T-cell (primary cell): Measurements from ENCODE around the gene CARD19. TPM values are rescaled to one million over a fixed set of nuclear protein-coding genes. Genes with fewer than 3 reads are reported as not detected.
A peak's percentile ranks its signal among the peaks of the same experiment; 100 is the strongest.

Experiments used
- ATAC-seq, 4 experiments: fragments of 200-7000 bp in 3 of 4; fragments of 150-1000 bp in 1 of 4; cut with Tn5 transposase; replicated peaks in 1 of 4; 1 replicate in 3 of 4; 2 replicates in 1 of 4; pipeline ENCODE4 v1.10.0; 2021; ENCODE audit warnings: moderate library complexity in 3 of 4, mild to moderate bottlenecking in 2 of 4, moderate number of reproducible peaks in 1 of 4
- CTCF ChIA-PET, 2 donors: fragments of 300-600 bp; sonication (Branson Sonifier 250); formaldehyde crosslinking; loops; one replicate each; lab custom pipeline; 2022; ENCODE audit warnings: antibody characterized with exemption in 2 of 2; lab: Charles Lee
- POLR2A ChIA-PET, 2 donors: fragments of 300-600 bp; sonication (Branson Sonifier 250); formaldehyde crosslinking; loops; one replicate each; lab custom pipeline; 2022; ENCODE audit warnings: antibody characterized with exemption in 2 of 2; lab: Charles Lee
- DNase-seq, 35 experiments: peaks; one replicate each; pipeline versions ENCODE4 v3.0.0 to v3.0.0-alpha.2; 2013 to 2023
- H3K27ac ChIP-seq: one replicate; pipeline ENCODE4 v1.5.1; 2013; ENCODE audit warnings: low read length
- H3K27me3 ChIP-seq, 2 experiments: replicated peaks in 1 of 2; 1 replicate in 1 of 2; 2 replicates in 1 of 2; pipeline versions ENCODE4 v1.6.1 to v1.7.0; 2013; ENCODE audit warnings: low read length in 1 of 2, mixed read lengths in 1 of 2; ENCODE audit not compliant: control insufficient read depth in 2 of 2, insufficient read depth in 2 of 2; ENCODE audit errors: extremely low read depth in 1 of 2
- H3K36me3 ChIP-seq, 2 donors: 1 replicate in 1 of 2; 2 replicates in 1 of 2; pipeline versions ENCODE4 v1.6.1 to v1.7.0; 2013; ENCODE audit warnings: low read length in 1 of 2; ENCODE audit not compliant: control insufficient read depth in 2 of 2, insufficient read depth in 1 of 2; ENCODE audit errors: extremely low read depth in 1 of 2
- H3K4me1 ChIP-seq, 2 experiments: 1 replicate in 1 of 2; 2 replicates in 1 of 2; pipeline versions ENCODE4 v1.6.1 to v1.7.0; 2013; ENCODE audit warnings: low read length in 2 of 2, mixed read lengths in 1 of 2; ENCODE audit not compliant: insufficient read depth in 2 of 2, control insufficient read depth in 1 of 2; ENCODE audit errors: extremely low read depth in 1 of 2
- H3K4me3 ChIP-seq, 2 donors: 1 replicate in 1 of 2; 2 replicates in 1 of 2; pipeline versions ENCODE4 v1.5.1 to v1.7.0; 2013; ENCODE audit warnings: mild to moderate bottlenecking in 2 of 2, low read length in 1 of 2, moderate library complexity in 1 of 2; ENCODE audit not compliant: control insufficient read depth in 1 of 2; ENCODE audit errors: extremely low read depth in 1 of 2
- H3K9me3 ChIP-seq: 2 replicates; pipeline ENCODE4 v1.7.0; 2013
- H3K27ac Mint-ChIP-seq, 2 donors: one replicate each; pipeline ENCODE4 v1.8.0; 2020 to 2021; ENCODE audit warnings: mild to moderate bottlenecking in 2 of 2, mixed read lengths in 2 of 2
- H3K27me3 Mint-ChIP-seq, 2 donors: one replicate each; pipeline ENCODE4 v1.8.0; 2021 to 2022; ENCODE audit warnings: mixed read lengths in 2 of 2
- H3K36me3 Mint-ChIP-seq: one replicate; pipeline ENCODE4 v1.8.0; 2021; ENCODE audit warnings: mixed read lengths
- H3K4me1 Mint-ChIP-seq, 3 donors: one replicate each; pipeline ENCODE4 v1.8.0; 2020 to 2022; ENCODE audit warnings: mixed read lengths in 3 of 3, mild to moderate bottlenecking in 1 of 3
- H3K4me3 Mint-ChIP-seq, 3 donors: one replicate each; pipeline ENCODE4 v1.8.0; 2020 to 2022; ENCODE audit warnings: mild to moderate bottlenecking in 3 of 3, mixed read lengths in 3 of 3, moderate library complexity in 3 of 3
- H3K9me3 Mint-ChIP-seq, 3 donors: one replicate each; pipeline ENCODE4 v1.8.0; 2020 to 2022; ENCODE audit warnings: mixed read lengths in 3 of 3
- WGBS: methylation state at CpG from one replicate; pipeline ENCODE4 v1.1.5; 2013; ENCODE audit warnings: missing lambda C conversion rate; ENCODE audit not compliant: insufficient coverage; 5-methylcytosine and 5-hydroxymethylcytosine counted together
- total RNA-seq, 35 experiments: library from RNA in 6 of 35; stranded (reverse) in 6 of 35; fragments of 120-200 nt in 1 of 35; gene quantifications; one replicate each; pipeline versions ENCODE4 v1.2.1 to v1.2.4 and lab custom pipeline; 2013 to 2026

The CARD19 gene
- total RNA-seq, 5 donors from 2014 or later (not counting 1 experiment from before 2014, with no cell fraction given): 39.7 to 98.5 (median 72.8) TPM

DNA sequence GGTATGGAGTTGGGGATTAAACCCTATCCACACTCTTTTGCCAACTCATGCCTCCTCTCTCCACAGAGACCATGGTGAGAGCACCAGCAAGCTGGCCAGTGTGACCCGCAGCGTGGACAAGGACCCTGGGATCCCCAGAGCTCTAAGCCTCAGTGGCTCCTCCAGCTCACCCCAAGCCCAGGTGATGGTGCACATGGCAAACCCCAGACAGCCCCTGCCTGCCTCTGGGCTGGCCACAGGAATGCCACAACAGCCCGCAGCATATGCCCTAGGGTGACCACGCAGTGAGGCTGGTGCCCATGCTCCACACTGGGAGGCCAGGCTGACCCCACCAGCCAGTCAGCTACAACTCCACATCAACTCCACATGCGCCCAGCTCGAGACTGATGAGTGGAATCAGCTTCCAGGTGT, 11.5 kb upstream of the CARD19 start:
- Histone ChIP-seq H3K36me3 (peaks cover 48 to 65% of the 10 kb centered on the region in 2 donors), H3K4me1 (peaks cover 2 to 27% of the 10 kb centered on the region in 2 experiments), H3K27me3 (no peaks in the 10 kb centered on the region), H3K4me3 (no peak overlapping the region), H3K9me3 (no peaks in the 10 kb centered on the region), H3K27ac (no peak overlapping the region)
- Mint-ChIP-seq H3K4me3 (no peak overlapping the region), H3K36me3 (peaks cover 55% of the 10 kb centered on the region), H3K27ac (peak overlapping the region; percentile 93 to 96), H3K27me3 (no peaks in the 10 kb centered on the region), H3K4me1 (peaks cover 35 to 47% (median 46%) of the 10 kb centered on the region in 3 donors), H3K9me3 (peaks cover 0 to 4% (median 2%) of the 10 kb centered on the region in 3 donors)
- WGBS: 97% methylated on average over 6 of the region's 6 CpGs
- DNase-seq (peak in 1 of 35 experiments; percentile 17), ATAC-seq (no peak)
- CTCF ChIA-PET: no interaction called here
- POLR2A ChIA-PET: interaction anchor here in 1 of 2 donors (0.5 kb wide), 1 partner anchor 10 kb away, joined by 8 read pairs; no protein-coding TSS in a partner anchor

DNA sequence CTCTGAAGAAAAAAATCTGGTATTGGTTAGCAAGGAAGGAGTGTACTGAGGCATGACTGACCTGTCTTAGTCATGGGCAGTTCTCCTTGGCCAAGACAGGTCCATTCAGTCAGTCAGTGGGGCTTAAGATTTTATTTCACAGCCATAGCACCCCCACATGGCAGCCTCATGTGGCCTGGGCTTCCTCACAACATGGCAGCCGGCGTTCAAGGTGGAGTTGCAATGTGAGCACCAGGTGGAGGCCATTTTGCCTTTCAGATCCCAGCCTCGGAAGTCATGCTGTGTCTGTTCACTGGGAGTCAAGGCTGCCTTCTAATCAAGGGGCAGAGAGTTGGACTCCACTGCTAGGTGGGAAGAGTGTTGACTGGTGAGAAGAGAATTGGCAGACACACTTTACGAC, 10.3 kb upstream of the CARD19 start:
- Mint-ChIP-seq H3K27ac (peak overlapping the region; percentile 43 to 61), H3K4me1 (peaks cover 34 to 51% (median 48%) of the 10 kb centered on the region in 3 donors), H3K36me3 (peaks cover 51% of the 10 kb centered on the region), H3K27me3 (no peaks in the 10 kb centered on the region), H3K4me3 (no peak overlapping the region), H3K9me3 (peaks cover 0 to 4% (median 2%) of the 10 kb centered on the region in 3 donors)
- no peak overlapping the region for H3K4me3 ChIP-seq
- no peaks in the 10 kb centered on the region for H3K9me3 ChIP-seq
- H3K27me3 ChIP-seq: no peaks in the 10 kb centered on the region
- ATAC-seq: no peak
- peak in 2 of 35 experiments; percentile 9 to 16 for DNase-seq
- H3K4me1 ChIP-seq: peaks cover 2 to 27% of the 10 kb centered on the region in 2 experiments
- H3K27ac ChIP-seq: no peak overlapping the region
- ChIA-PET POLR2A (no interaction called here), CTCF (interaction anchor here in 1 of 2 donors (0.7 kb wide), 1 partner anchor 56 kb away, joined by 6 read pairs; no protein-coding TSS in a partner anchor)
- 100% methylated on average over 3 of the region's 4 CpGs for WGBS
- peaks cover 36 to 53% of the 10 kb centered on the region in 2 donors for H3K36me3 ChIP-seq

DNA sequence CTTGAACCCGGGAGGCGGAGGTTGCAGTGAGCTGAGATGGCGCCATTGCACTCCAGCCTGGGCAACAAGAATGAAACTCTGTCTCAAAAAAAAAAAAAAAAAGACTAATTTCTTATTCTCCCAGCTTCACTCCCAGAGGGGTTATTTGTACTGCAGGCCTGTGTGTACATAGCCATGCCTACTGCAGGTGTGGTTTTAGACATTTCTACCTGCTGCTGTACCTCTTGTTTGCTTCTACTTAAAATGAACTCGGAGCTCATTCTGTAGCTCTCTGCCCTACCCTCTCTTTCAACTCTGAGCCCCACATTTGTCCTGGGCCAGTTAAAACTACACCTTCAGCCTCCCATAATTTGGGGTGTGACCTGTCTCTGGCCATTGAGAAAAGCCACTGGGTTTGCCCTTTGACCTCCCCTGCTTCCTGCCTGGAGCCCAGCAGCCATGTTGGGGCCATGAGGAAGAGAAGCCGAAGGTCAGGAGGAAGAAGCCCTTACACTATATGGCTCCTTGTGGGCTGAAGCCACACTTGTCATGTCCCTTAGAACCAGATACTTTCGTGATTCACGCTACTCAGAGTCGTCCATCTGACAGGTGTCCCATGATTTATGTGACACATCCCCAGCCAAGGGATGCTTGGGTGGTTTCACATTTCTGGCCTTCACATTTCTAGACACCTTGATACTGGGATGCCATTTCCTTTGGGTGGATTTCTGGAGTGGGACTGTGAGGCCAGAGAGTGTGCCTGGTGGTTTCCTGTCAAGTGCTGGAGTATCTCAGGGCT, 9.4 kb upstream of the CARD19 start:
- peak in 1 of 35 experiments; percentile 19 for DNase-seq
- CTCF ChIA-PET: interaction anchor here in 1 of 2 donors (0.7 kb wide), 1 partner anchor 55 kb away, joined by 6 read pairs; no protein-coding TSS in a partner anchor

GRCh38 chr9:93087971-93088655, 7.9 kb upstream of the CARD19 start:
- peaks cover 23 to 38% of the 10 kb centered on the region in 2 donors for H3K36me3 ChIP-seq
- ChIA-PET CTCF (interaction anchor here in 1 of 2 donors (0.7 kb wide), 1 partner anchor 134 kb away, joined by 3 read pairs; no protein-coding TSS in a partner anchor), POLR2A (interaction anchor here in 1 of 2 donors (0.7 kb wide), 1 partner anchor 202 kb away, joined by 4 read pairs; no protein-coding TSS in a partner anchor)
- H3K9me3 ChIP-seq: no peaks in the 10 kb centered on the region
- Mint-ChIP-seq H3K4me1 (peaks cover 43 to 53% (median 52%) of the 10 kb centered on the region in 3 donors), H3K36me3 (peaks cover 49% of the 10 kb centered on the region), H3K27ac (peak overlapping the region; percentile 79 to 96), H3K4me3 (no peak overlapping the region), H3K9me3 (peaks cover 0 to 11% (median 6%) of the 10 kb centered on the region in 3 donors), H3K27me3 (no peaks in the 10 kb centered on the region)
- no peak overlapping the region for H3K4me3 ChIP-seq
- peaks cover 0 to 24% of the 10 kb centered on the region in 2 experiments for H3K4me1 ChIP-seq
- ATAC-seq (no peak), DNase-seq (peak in 1 of 35 experiments; percentile 21)
- 98% methylated on average over 9 of the region's 12 CpGs for WGBS
- no peaks in the 10 kb centered on the region for H3K27me3 ChIP-seq
- no peak overlapping the region for H3K27ac ChIP-seq

More for the DNA sequence above, 9.4 kb upstream of the CARD19 start:
- Histone ChIP-seq H3K27me3 (no peaks in the 10 kb centered on the region), H3K36me3 (peaks cover 29 to 43% of the 10 kb centered on the region in 2 donors), H3K9me3 (no peaks in the 10 kb centered on the region), H3K27ac (no peak overlapping the region), H3K4me3 (no peak overlapping the region), H3K4me1 (peaks cover 2 to 22% of the 10 kb centered on the region in 2 experiments)
- H3K4me3 Mint-ChIP-seq: no peak overlapping the region
- H3K27ac Mint-ChIP-seq: peak overlapping the region; percentile 65 to 71
- H3K4me1 Mint-ChIP-seq: peaks cover 37 to 52% (median 49%) of the 10 kb centered on the region in 3 donors
- no peaks in the 10 kb centered on the region for H3K27me3 Mint-ChIP-seq
- H3K9me3 Mint-ChIP-seq: peaks cover 0 to 11% (median 6%) of the 10 kb centered on the region in 3 donors
- 100% methylated on average over 2 of the region's 8 CpGs for WGBS
- POLR2A ChIA-PET: no interaction called here
- no peak for ATAC-seq
- peaks cover 50% of the 10 kb centered on the region for H3K36me3 Mint-ChIP-seq

DNA sequence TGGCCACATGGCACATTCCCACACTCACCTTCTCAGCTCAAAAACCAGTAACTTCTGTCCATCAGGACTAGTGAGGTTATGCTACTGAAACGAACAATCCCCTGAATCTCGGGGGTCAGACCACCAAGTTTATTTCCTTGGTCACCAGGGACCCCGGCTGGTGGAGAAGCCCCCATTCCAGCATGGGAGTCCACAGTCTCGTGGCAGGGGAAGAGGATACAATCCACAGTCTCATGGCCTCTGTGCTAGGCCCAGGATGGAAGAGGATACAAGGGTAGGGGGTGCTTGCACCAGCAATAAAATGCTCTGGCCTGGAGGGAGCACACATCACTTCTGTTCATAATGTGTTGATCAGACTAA, 7.4 kb upstream of the CARD19 start:
- Histone ChIP-seq H3K27ac (no peak overlapping the region), H3K36me3 (peaks cover 23 to 38% of the 10 kb centered on the region in 2 donors), H3K4me3 (no peak overlapping the region), H3K9me3 (no peaks in the 10 kb centered on the region), H3K27me3 (no peaks in the 10 kb centered on the region), H3K4me1 (peaks cover 0 to 24% of the 10 kb centered on the region in 2 experiments)
- Mint-ChIP-seq H3K36me3 (peaks cover 46% of the 10 kb centered on the region), H3K9me3 (peaks cover 0 to 11% (median 6%) of the 10 kb centered on the region in 3 donors), H3K27ac (peak overlapping the region; percentile 79 to 96), H3K27me3 (no peaks in the 10 kb centered on the region), H3K4me1 (peaks cover 44 to 53% (median 52%) of the 10 kb centered on the region in 3 donors), H3K4me3 (no peak overlapping the region)
- POLR2A ChIA-PET: interaction anchor here in 1 of 2 donors (0.7 kb wide), 1 partner anchor 201 kb away, joined by 4 read pairs; no protein-coding TSS in a partner anchor
- DNase-seq: peak in 1 of 35 experiments; percentile 1
- 100% methylated on average over 2 of the region's 4 CpGs for WGBS
- CTCF ChIA-PET: interaction anchor here in 1 of 2 donors (0.7 kb wide), 1 partner anchor 134 kb away, joined by 3 read pairs; no protein-coding TSS in a partner anchor
- ATAC-seq: no peak
